AG04450 (cell line): ENCODE measurements around the gene SLC8A3. TPM values are rescaled to one million over a fixed set of nuclear protein-coding genes. Genes with fewer than 3 reads are reported as not detected.

Source experiments
- CTCF ChIA-PET: fragments of 300-600, 350-600 bp; formaldehyde crosslinking; extraction: SDS; loops from one replicate; lab custom pipeline; 2022; ENCODE audit warnings: antibody characterized with exemption, inconsistent platforms; lab: Charles Lee
- POLR2A ChIA-PET: fragments of 350-600 bp; formaldehyde crosslinking; extraction: SDS; loops from one replicate; lab custom pipeline; 2021; ENCODE audit warnings: antibody characterized with exemption, inconsistent platforms; lab: Yijun Ruan, JAX
- DNase-seq: peaks from one replicate; pipeline ENCODE4 v3.0.0-alpha.2; 2011; ENCODE audit warnings: low read depth, low spot score
- H3K27ac ChIP-seq: one replicate; pipeline ENCODE4 v1.5.1; 2012; ENCODE audit warnings: low read depth, low read length, control low read depth
- H3K27me3 ChIP-seq: one replicate; pipeline ENCODE4 v1.6.0; 2012; ENCODE audit warnings: low read length; ENCODE audit not compliant: control insufficient read depth, insufficient read depth
- H3K4me3 ChIP-seq: 2 replicates; pipeline ENCODE4 v1.5.1; 2011; ENCODE audit warnings: mild to moderate bottlenecking, low read depth, low read length, control low read depth
- H3K9me3 ChIP-seq: 2 replicates; pipeline ENCODE4 v1.5.1; 2012; ENCODE audit warnings: low read length; ENCODE audit not compliant: control insufficient read depth, insufficient read depth
- CTCF ChIP-seq: IDR thresholded peaks from 2 replicates; pipeline ENCODE4 v1.5.1; 2011; ENCODE audit warnings: low read depth, low read length, control low read depth, inconsistent platforms
- polyA plus RNA-seq: library from polyadenylated mRNA; depleted of rRNA; stranded (reverse); fragments of >200 nt; gene quantifications from 2 replicates; pipeline ENCODE4 v1.2.3, GENCODE V29; 2011

SLC8A3 gene
- polyA plus RNA-seq, 1 experiment, result not detected

- TF ChIP-seq CTCF, result no peak
- Histone ChIP-seq H3K4me3 (no peak overlapping the region), H3K27me3 (peaks cover 22% of the 10 kb centered on the region), H3K27ac (no peak overlapping the region), H3K9me3 (no peaks in the 10 kb centered on the region)
- CTCF ChIA-PET, result no interaction called here
- no peak for DNase-seq
- POLR2A ChIA-PET, result no interaction called here
Observed at GRCh38 chr14:70193396-70193795, 4.6 kb upstream of the SLC8A3 start.

GRCh38 chr14:70192915-70193314 lies 4.2 kb upstream of the SLC8A3 start:
- no peak for DNase-seq
- POLR2A ChIA-PET, result no interaction called here

GRCh38 chr14:70190156-70190555 lies 1.4 kb upstream of the SLC8A3 start:
- H3K4me3 ChIP-seq, result no peak overlapping the region
- H3K9me3 ChIP-seq, result no peaks in the 10 kb centered on the region; the same call in 1 of the 2 replicates
- ChIA-PET CTCF (interaction anchor here (1.0 kb wide), 1 partner anchor 103 kb away, joined by 3 read pairs; no protein-coding TSS in a partner anchor), POLR2A (no interaction called here)
- no peak overlapping the region for H3K27ac ChIP-seq
- no peak for TF ChIP-seq CTCF
- DNase-seq, result no peak
- peaks cover 32% of the 10 kb centered on the region for H3K27me3 ChIP-seq

More at GRCh38 chr14:70192915-70193314, 4.2 kb upstream of the SLC8A3 start:
- Histone ChIP-seq H3K27me3 (peaks cover 26% of the 10 kb centered on the region), H3K9me3 (no peaks in the 10 kb centered on the region), H3K4me3 (no peak overlapping the region), H3K27ac (no peak overlapping the region)
- CTCF ChIA-PET, result no interaction called here
- no peak for TF ChIP-seq CTCF

GRCh38 chr14:70189456-70190077 lies 816 bp upstream of the SLC8A3 start:
- TF ChIP-seq CTCF, result no peak
- no peak for DNase-seq
- Histone ChIP-seq H3K9me3 (no peaks in the 10 kb centered on the region; the same call in 1 of the 2 replicates), H3K4me3 (peak overlapping the region; percentile 50; the same call in 1 of the 2 replicates), H3K27ac (no peak overlapping the region), H3K27me3 (peaks cover 32% of the 10 kb centered on the region)
- POLR2A ChIA-PET, result no interaction called here
- CTCF ChIA-PET, result interaction anchor here (1.0 kb wide), 1 partner anchor 102 kb away, joined by 3 read pairs; no protein-coding TSS in a partner anchor

- peaks cover 37% of the 10 kb centered on the region for H3K27me3 ChIP-seq
- peak overlapping the region; percentile 50 for H3K4me3 ChIP-seq
- POLR2A ChIA-PET, result no interaction called here
- CTCF ChIA-PET, result no interaction called here
- no peak overlapping the region for H3K27ac ChIP-seq
- TF ChIP-seq CTCF, result no peak
- no peak for DNase-seq
- H3K9me3 ChIP-seq, result no peaks in the 10 kb centered on the region; the same call in 1 of the 2 replicates
Observed at GRCh38 chr14:70188322-70188658, 461 bp downstream of the SLC8A3 start.
